ENCODE measurements around the gene REV1.

REV1 gene

DNA sequence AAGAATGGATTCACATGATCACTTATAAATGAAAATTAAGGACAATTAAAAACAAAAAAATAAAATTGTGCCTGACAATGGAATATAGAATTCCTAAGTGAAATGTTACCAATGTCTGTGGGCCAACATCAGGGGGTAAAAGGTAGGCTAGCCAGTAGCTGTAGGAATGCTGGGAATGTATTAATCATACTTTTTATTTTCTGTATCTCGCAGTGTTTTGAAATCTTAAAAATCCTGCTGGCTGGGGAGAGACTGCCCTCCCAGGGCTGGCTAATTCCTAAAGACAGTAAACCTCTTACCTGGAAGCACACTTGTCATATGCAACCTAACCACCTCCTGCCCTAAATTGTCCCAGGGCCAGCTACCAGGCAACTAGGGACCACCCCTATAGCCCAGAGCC, 69.8 kb downstream of the REV1 start:
- no peak for TF ChIP-seq CTCF (IDR thresholded peaks at IDR 0.05; ENCODE audit: borderline replicate concordance, insufficient read depth, low read depth, low read length)
- no peak overlapping the region for H3K4me3 ChIP-seq (ENCODE audit: low read depth, low read length)

GRCh38 chr2:99417396-99417795, 72.4 kb downstream of the REV1 start:
- TF ChIP-seq CTCF (IDR thresholded peaks at IDR 0.05; ENCODE audit: borderline replicate concordance, insufficient read depth, low read depth, low read length): no peak
- H3K4me3 ChIP-seq (ENCODE audit: low read depth, low read length): no peak overlapping the region

- no peak for TF ChIP-seq CTCF (IDR thresholded peaks at IDR 0.05; ENCODE audit: borderline replicate concordance, insufficient read depth, low read depth, low read length)
- no peak overlapping the region for H3K4me3 ChIP-seq (ENCODE audit: low read depth, low read length)
Observed at GRCh38 chr2:99414566-99414965, 75.3 kb downstream of the REV1 start.

DNA sequence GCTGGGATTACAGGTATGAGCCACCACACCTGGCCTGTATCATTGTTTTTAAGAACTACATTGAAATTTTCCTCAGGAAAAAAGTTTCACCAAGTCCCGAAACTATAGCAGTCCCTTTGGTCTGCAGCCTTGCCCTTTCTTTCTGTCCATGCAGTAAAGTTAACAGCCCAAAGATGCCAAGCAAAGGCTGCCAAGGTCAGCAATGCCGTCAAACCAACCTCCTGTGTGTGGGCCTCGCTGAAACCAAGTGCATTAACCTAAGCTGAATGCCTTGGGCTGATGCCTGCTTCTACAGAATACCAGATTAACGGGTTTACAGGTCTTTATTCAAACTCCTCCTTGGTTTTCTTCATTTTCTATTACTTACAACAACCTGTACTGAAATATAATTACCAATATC, 79.5 kb downstream of the REV1 start:
- no peak overlapping the region for H3K4me3 ChIP-seq (ENCODE audit: low read depth, low read length)
- TF ChIP-seq CTCF (IDR thresholded peaks at IDR 0.05; ENCODE audit: borderline replicate concordance, insufficient read depth, low read depth, low read length): no peak

DNA sequence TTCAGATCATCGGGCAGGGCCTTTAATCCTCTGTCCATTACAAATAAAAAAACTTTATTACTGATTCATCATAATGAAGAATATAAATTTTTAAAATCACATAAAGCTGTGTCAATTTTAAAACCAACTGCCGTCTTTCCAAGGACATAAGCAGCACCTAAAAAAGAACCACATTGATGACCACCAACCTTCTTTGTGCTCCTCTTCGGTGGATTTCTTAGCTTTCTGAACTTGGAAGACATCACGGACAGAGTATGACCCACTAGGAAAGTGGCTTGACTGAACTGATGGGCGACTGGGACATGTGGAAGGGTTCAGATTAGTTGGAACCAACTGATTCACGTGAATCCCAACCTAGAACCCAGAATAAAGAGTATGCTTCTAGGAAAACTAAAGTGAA, 83.7 kb downstream of the REV1 start:
- no peak overlapping the region for H3K4me3 ChIP-seq (ENCODE audit: low read depth, low read length)
- no peak for TF ChIP-seq CTCF (IDR thresholded peaks at IDR 0.05; ENCODE audit: borderline replicate concordance, insufficient read depth, low read depth, low read length)

DNA sequence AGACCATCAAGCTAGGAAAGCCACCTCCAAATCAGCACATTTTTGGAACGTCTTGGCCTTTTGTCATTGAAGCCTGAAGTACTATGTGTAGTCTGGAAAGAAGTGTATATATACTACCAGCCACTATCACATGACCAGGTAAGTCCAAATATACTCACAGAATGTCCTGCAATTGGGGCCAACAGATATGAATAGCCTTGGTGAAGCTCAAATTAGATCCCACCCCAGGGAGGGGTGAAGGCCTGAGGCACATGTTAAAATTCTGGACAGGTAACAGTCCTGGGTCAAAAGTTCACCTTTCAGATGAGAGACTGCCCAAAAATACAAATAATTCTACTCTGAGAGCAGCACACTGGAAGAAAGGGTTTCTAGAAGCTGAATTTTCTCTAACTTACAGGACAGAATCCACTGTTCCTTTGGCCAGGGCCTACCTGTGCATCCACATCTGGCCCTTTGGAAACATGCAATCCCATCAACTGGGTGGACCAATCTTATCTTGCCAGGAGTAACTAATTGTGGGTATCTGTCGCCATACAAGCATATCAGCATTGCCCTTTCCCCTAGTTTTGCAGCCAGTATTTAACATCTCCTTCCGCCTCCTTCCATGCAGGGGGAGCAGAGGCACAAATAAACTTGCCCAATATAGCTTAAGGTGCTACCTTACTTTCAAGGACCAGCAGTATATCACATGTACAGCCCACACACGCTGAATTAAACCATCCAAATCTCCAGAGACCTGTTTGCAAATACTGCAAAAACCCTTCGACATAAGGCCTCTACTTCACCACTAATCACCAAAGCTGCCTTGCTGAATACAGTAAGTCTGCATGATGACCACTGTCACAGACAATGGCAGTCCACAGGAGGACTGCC, 84.8 kb downstream of the REV1 start:
- no peak for TF ChIP-seq CTCF (IDR thresholded peaks at IDR 0.05; ENCODE audit: borderline replicate concordance, insufficient read depth, low read depth, low read length)

More for the DNA sequence above, 84.8 kb downstream of the REV1 start:
- H3K4me3 ChIP-seq (ENCODE audit: low read depth, low read length): no peak overlapping the region

Data from GM12875 (cell line).